Vagina (tissue), 2 donors: ENCODE results near the gene COBLL1.

Experiments
- CTCF ChIP-seq, 3 experiments: fragments of 450-650 bp in 2 of 3; fragments of 200-600 bp in 1 of 3; sonication (generic) in 1 of 3; IDR thresholded peaks; one replicate each; pipeline ENCODE4 v1.5.1; 2017 to 2019; ENCODE audit warnings: antibody characterized with exemption in 3 of 3, mild to moderate bottlenecking in 2 of 3, moderate library complexity in 2 of 3
- POLR2A ChIP-seq, 2 donors: fragments of 450-650 bp; IDR thresholded peaks; one replicate each; pipeline ENCODE4 v1.6.1; 2017; ENCODE audit warnings: antibody characterized with exemption in 2 of 2, mild to moderate bottlenecking in 2 of 2, moderate library complexity in 2 of 2
- POLR2AphosphoS5 ChIP-seq, 2 donors: sonication (generic); formaldehyde crosslinking; IDR thresholded peaks; one replicate each; pipeline ENCODE4 v1.9.0; 2017; ENCODE audit warnings: antibody characterized with exemption in 2 of 2, mild to moderate bottlenecking in 2 of 2, low read depth in 1 of 2; ENCODE audit not compliant: insufficient read depth in 1 of 2

- TF ChIP-seq CTCF (IDR thresholded peaks at IDR 0.05) = no peak
- TF ChIP-seq POLR2A (IDR thresholded peaks at IDR 0.05) = no peak
- TF ChIP-seq POLR2AphosphoS5 (IDR thresholded peaks at IDR 0.05; ENCODE audit: insufficient read depth in 1 of 2, low read depth in 1 of 2) = no peak
Measured at GRCh38 chr2:164642268-164642667, 199.4 kb downstream of the COBLL1 start.
